IMR-90 (cell line): ENCODE data around the gene FGF9. TPM values are rescaled to one million over a fixed set of nuclear protein-coding genes. Genes with fewer than 3 reads are reported as not detected.

Source experiments
- polyA plus RNA-seq, 3 experiments: library from polyadenylated mRNA; depleted of rRNA; stranded (reverse); fragments of >200 nt; gene quantifications; 2 replicates each; pipeline ENCODE4 v1.2.3, GENCODE V29; 2012; ENCODE audit warnings: low replicate concordance in 1 of 3
- total RNA-seq: library from RNA; depleted of rRNA; stranded (reverse); fragments of >200 nt; gene quantifications from 2 replicates; pipeline ENCODE4 v1.2.3, GENCODE V29; 2012; rRNA removed

Gene FGF9
- total and polyA plus RNA-seq, 2 of the 4 experiments (the other 2 are of a cell fraction) = under 0.01 to 0.05 TPM

Other genes with a start within 250 kb of the FGF9 start
- 72.4 and 104 TPM in 2 replicates for gene ZDHHC20, start 211.8 kb upstream of the FGF9 start, total RNA-seq
- 11.6 and 16.1 TPM in 2 replicates for gene ZDHHC20, start 211.8 kb upstream of the FGF9 start, polyA plus RNA-seq (2012; rRNA removed)
- gene MICU2, start 66.9 kb upstream of the FGF9 start, total RNA-seq = 14.9 and 29.2 TPM in 2 replicates
- 23.0 and 25.0 TPM in 2 replicates for gene MICU2, start 66.9 kb upstream of the FGF9 start, polyA plus RNA-seq (2012; rRNA removed)